T-cell (primary cell): ENCODE measurements around the gene WSB1. TPM values are rescaled to one million over a fixed set of nuclear protein-coding genes. Genes with fewer than 3 reads are reported as not detected.

Source experiments
- ATAC-seq, 4 experiments: fragments of 200-7000 bp in 3 of 4; fragments of 150-1000 bp in 1 of 4; cut with Tn5 transposase; replicated peaks in 1 of 4; 1 replicate in 3 of 4; 2 replicates in 1 of 4; pipeline ENCODE4 v1.10.0; 2021; ENCODE audit warnings: moderate library complexity in 3 of 4, mild to moderate bottlenecking in 2 of 4, moderate number of reproducible peaks in 1 of 4
- CTCF ChIA-PET, 2 donors: fragments of 300-600 bp; sonication (Branson Sonifier 250); formaldehyde crosslinking; loops; one replicate each; lab custom pipeline; 2022; ENCODE audit warnings: antibody characterized with exemption in 2 of 2; lab: Charles Lee
- POLR2A ChIA-PET, 2 donors: fragments of 300-600 bp; sonication (Branson Sonifier 250); formaldehyde crosslinking; loops; one replicate each; lab custom pipeline; 2022; ENCODE audit warnings: antibody characterized with exemption in 2 of 2; lab: Charles Lee
- DNase-seq, 35 experiments: peaks; one replicate each; pipeline versions ENCODE4 v3.0.0 to v3.0.0-alpha.2; 2013 to 2023
- H3K27ac ChIP-seq: one replicate; pipeline ENCODE4 v1.5.1; 2013; ENCODE audit warnings: low read length
- H3K27me3 ChIP-seq, 2 experiments: replicated peaks in 1 of 2; 1 replicate in 1 of 2; 2 replicates in 1 of 2; pipeline versions ENCODE4 v1.6.1 to v1.7.0; 2013; ENCODE audit warnings: low read length in 1 of 2, mixed read lengths in 1 of 2; ENCODE audit not compliant: control insufficient read depth in 2 of 2, insufficient read depth in 2 of 2; ENCODE audit errors: extremely low read depth in 1 of 2
- H3K36me3 ChIP-seq, 2 donors: 1 replicate in 1 of 2; 2 replicates in 1 of 2; pipeline versions ENCODE4 v1.6.1 to v1.7.0; 2013; ENCODE audit warnings: low read length in 1 of 2; ENCODE audit not compliant: control insufficient read depth in 2 of 2, insufficient read depth in 1 of 2; ENCODE audit errors: extremely low read depth in 1 of 2
- H3K4me1 ChIP-seq, 2 experiments: 1 replicate in 1 of 2; 2 replicates in 1 of 2; pipeline versions ENCODE4 v1.6.1 to v1.7.0; 2013; ENCODE audit warnings: low read length in 2 of 2, mixed read lengths in 1 of 2; ENCODE audit not compliant: insufficient read depth in 2 of 2, control insufficient read depth in 1 of 2; ENCODE audit errors: extremely low read depth in 1 of 2
- H3K4me3 ChIP-seq, 2 donors: 1 replicate in 1 of 2; 2 replicates in 1 of 2; pipeline versions ENCODE4 v1.5.1 to v1.7.0; 2013; ENCODE audit warnings: mild to moderate bottlenecking in 2 of 2, low read length in 1 of 2, moderate library complexity in 1 of 2; ENCODE audit not compliant: control insufficient read depth in 1 of 2; ENCODE audit errors: extremely low read depth in 1 of 2
- H3K9me3 ChIP-seq: 2 replicates; pipeline ENCODE4 v1.7.0; 2013
- H3K27ac Mint-ChIP-seq, 2 donors: one replicate each; pipeline ENCODE4 v1.8.0; 2020 to 2021; ENCODE audit warnings: mild to moderate bottlenecking in 2 of 2, mixed read lengths in 2 of 2
- H3K27me3 Mint-ChIP-seq, 2 donors: one replicate each; pipeline ENCODE4 v1.8.0; 2021 to 2022; ENCODE audit warnings: mixed read lengths in 2 of 2
- H3K36me3 Mint-ChIP-seq: one replicate; pipeline ENCODE4 v1.8.0; 2021; ENCODE audit warnings: mixed read lengths
- H3K4me1 Mint-ChIP-seq, 3 donors: one replicate each; pipeline ENCODE4 v1.8.0; 2020 to 2022; ENCODE audit warnings: mixed read lengths in 3 of 3, mild to moderate bottlenecking in 1 of 3
- H3K4me3 Mint-ChIP-seq, 3 donors: one replicate each; pipeline ENCODE4 v1.8.0; 2020 to 2022; ENCODE audit warnings: mild to moderate bottlenecking in 3 of 3, mixed read lengths in 3 of 3, moderate library complexity in 3 of 3
- H3K9me3 Mint-ChIP-seq, 3 donors: one replicate each; pipeline ENCODE4 v1.8.0; 2020 to 2022; ENCODE audit warnings: mixed read lengths in 3 of 3
- WGBS: methylation state at CpG from one replicate; pipeline ENCODE4 v1.1.5; 2013; ENCODE audit warnings: missing lambda C conversion rate; ENCODE audit not compliant: insufficient coverage; 5-methylcytosine and 5-hydroxymethylcytosine counted together
- total RNA-seq, 35 experiments: library from RNA in 6 of 35; stranded (reverse) in 6 of 35; fragments of 120-200 nt in 1 of 35; gene quantifications; one replicate each; pipeline versions ENCODE4 v1.2.1 to v1.2.4 and lab custom pipeline; 2013 to 2026

WSB1 gene
- total RNA-seq, 5 donors from 2014 or later (not counting 1 experiment from before 2014, with no cell fraction given), result 103 to 142 (median 115) TPM

GRCh38 chr17:27263386-27263785 lies 30.5 kb upstream of the WSB1 start:
- Histone ChIP-seq H3K9me3 (no peaks in the 10 kb centered on the region), H3K4me3 (no peak overlapping the region), H3K4me1 (no peaks in the 10 kb centered on the region), H3K36me3 (no peaks in the 10 kb centered on the region), H3K27ac (no peak overlapping the region), H3K27me3 (peaks cover 0 to 9% of the 10 kb centered on the region in 2 experiments)
- ATAC-seq (no peak), DNase-seq (no peak)
- CTCF ChIA-PET, result no interaction called here
- Mint-ChIP-seq H3K27ac (no peak overlapping the region), H3K9me3 (no peaks in the 10 kb centered on the region), H3K36me3 (no peaks in the 10 kb centered on the region), H3K27me3 (peaks cover 2 to 3% of the 10 kb centered on the region in 2 donors), H3K4me1 (no peaks in the 10 kb centered on the region), H3K4me3 (no peak overlapping the region)
- no CpG with 5 or more reads among the region's 5 CpGs for WGBS
- POLR2A ChIA-PET, result no interaction called here

- POLR2A ChIA-PET, result no interaction called here
- Histone ChIP-seq H3K4me3 (no peak overlapping the region), H3K27ac (no peak overlapping the region), H3K27me3 (peaks cover 0 to 9% of the 10 kb centered on the region in 2 experiments), H3K9me3 (no peaks in the 10 kb centered on the region), H3K36me3 (no peaks in the 10 kb centered on the region), H3K4me1 (no peaks in the 10 kb centered on the region)
- H3K27me3 Mint-ChIP-seq, result peaks cover 7 to 9% of the 10 kb centered on the region in 2 donors
- WGBS, result 75% methylated on average over 2 of the region's 11 CpGs
- no peaks in the 10 kb centered on the region for H3K36me3 Mint-ChIP-seq
- ATAC-seq (no peak), DNase-seq (no peak)
- H3K4me1 Mint-ChIP-seq, result no peaks in the 10 kb centered on the region
- H3K4me3 Mint-ChIP-seq, result no peak overlapping the region
- H3K27ac Mint-ChIP-seq, result no peak overlapping the region
- CTCF ChIA-PET, result no interaction called here
- H3K9me3 Mint-ChIP-seq, result no peaks in the 10 kb centered on the region
These were observed 29.7 kb upstream of the WSB1 start for GRCh38 chr17:27264068-27264812.

GRCh38 chr17:27265333-27265732 lies 28.6 kb upstream of the WSB1 start:
- Mint-ChIP-seq H3K9me3 (no peaks in the 10 kb centered on the region), H3K27ac (no peak overlapping the region), H3K36me3 (no peaks in the 10 kb centered on the region), H3K4me3 (no peak overlapping the region), H3K4me1 (no peaks in the 10 kb centered on the region), H3K27me3 (peaks cover 10 to 16% of the 10 kb centered on the region in 2 donors)
- no peaks in the 10 kb centered on the region for H3K36me3 ChIP-seq
- no CpG with 5 or more reads among the region's 1 CpG for WGBS
- H3K4me3 ChIP-seq, result no peak overlapping the region
- no peak overlapping the region for H3K27ac ChIP-seq
- peaks cover 0 to 7% of the 10 kb centered on the region in 2 experiments for H3K27me3 ChIP-seq
- DNase-seq (no peak), ATAC-seq (no peak)
- no peaks in the 10 kb centered on the region for H3K4me1 ChIP-seq
- no peaks in the 10 kb centered on the region for H3K9me3 ChIP-seq
- CTCF ChIA-PET, result no interaction called here
- POLR2A ChIA-PET, result no interaction called here

- Histone ChIP-seq H3K4me3 (no peak overlapping the region), H3K36me3 (no peaks in the 10 kb centered on the region), H3K27me3 (peaks cover 0 to 7% of the 10 kb centered on the region in 2 experiments), H3K4me1 (no peaks in the 10 kb centered on the region), H3K9me3 (no peaks in the 10 kb centered on the region), H3K27ac (no peak overlapping the region)
- DNase-seq (no peak), ATAC-seq (no peak)
- H3K4me3 Mint-ChIP-seq, result no peak overlapping the region
- H3K36me3 Mint-ChIP-seq, result no peaks in the 10 kb centered on the region
- ChIA-PET POLR2A (no interaction called here), CTCF (interaction anchor here in 1 of 2 donors (0.6 kb wide), 1 partner anchor 25 kb away, joined by 6 read pairs; no protein-coding TSS in a partner anchor)
- WGBS, result no CpG with 5 or more reads among the region's 1 CpG
- no peaks in the 10 kb centered on the region for H3K4me1 Mint-ChIP-seq
- H3K9me3 Mint-ChIP-seq, result no peaks in the 10 kb centered on the region
- no peak overlapping the region for H3K27ac Mint-ChIP-seq
- H3K27me3 Mint-ChIP-seq, result peaks cover 12 to 19% of the 10 kb centered on the region in 2 donors
These were observed 27.7 kb upstream of the WSB1 start for GRCh38 chr17:27266228-27266627.

GRCh38 chr17:27268394-27269085 lies 25.4 kb upstream of the WSB1 start:
- no peaks in the 10 kb centered on the region for H3K36me3 ChIP-seq
- 63% methylated on average over 6 of the region's 6 CpGs for WGBS
- CTCF ChIA-PET, result interaction anchor here in 1 of 2 donors (0.7 kb wide), 1 partner anchor 9 kb away, joined by 4 read pairs; no protein-coding TSS in a partner anchor
- no peak overlapping the region for H3K4me3 ChIP-seq
- H3K27ac ChIP-seq, result no peak overlapping the region
- no peak overlapping the region for H3K27ac Mint-ChIP-seq
- ATAC-seq, result no peak
- H3K4me1 Mint-ChIP-seq, result no peaks in the 10 kb centered on the region
- DNase-seq, result no peak
- H3K36me3 Mint-ChIP-seq, result no peaks in the 10 kb centered on the region
- peaks cover 0 to 7% of the 10 kb centered on the region in 2 experiments for H3K27me3 ChIP-seq
- H3K9me3 ChIP-seq, result no peaks in the 10 kb centered on the region
- H3K4me1 ChIP-seq, result no peaks in the 10 kb centered on the region
- H3K4me3 Mint-ChIP-seq, result no peak overlapping the region
- POLR2A ChIA-PET, result interaction anchor here in 1 of 2 donors (0.6 kb wide), 1 partner anchor 16 kb away, joined by 8 read pairs; no protein-coding TSS in a partner anchor
- peaks cover 10 to 19% of the 10 kb centered on the region in 2 donors for H3K27me3 Mint-ChIP-seq
- H3K9me3 Mint-ChIP-seq, result no peaks in the 10 kb centered on the region

GRCh38 chr17:27269201-27269600 lies 24.7 kb upstream of the WSB1 start:
- 83% methylated on average over 1 of the region's 1 CpG for WGBS
- no peaks in the 10 kb centered on the region for H3K36me3 ChIP-seq
- ATAC-seq (no peak), DNase-seq (no peak)
- Mint-ChIP-seq H3K27ac (no peak overlapping the region), H3K4me3 (no peak overlapping the region), H3K9me3 (no peaks in the 10 kb centered on the region), H3K36me3 (no peaks in the 10 kb centered on the region), H3K27me3 (peaks cover 10 to 19% of the 10 kb centered on the region in 2 donors), H3K4me1 (no peaks in the 10 kb centered on the region)
- no peak overlapping the region for H3K27ac ChIP-seq
- H3K9me3 ChIP-seq, result no peaks in the 10 kb centered on the region
- H3K27me3 ChIP-seq, result peaks cover 0 to 7% of the 10 kb centered on the region in 2 experiments
- H3K4me1 ChIP-seq, result no peaks in the 10 kb centered on the region
- H3K4me3 ChIP-seq, result no peak overlapping the region
- CTCF ChIA-PET, result interaction anchor here in 1 of 2 donors (0.7 kb wide), 1 partner anchor 8 kb away, joined by 4 read pairs; no protein-coding TSS in a partner anchor
- POLR2A ChIA-PET, result no interaction called here
